Trophoblast cell (in vitro differentiated cells and primary cell): ENCODE measurements around the gene COL16A1.
A peak's percentile ranks its signal among the peaks of the same experiment; 100 is the strongest.

Experiments used
- DNase-seq, 2 donors: peaks; one replicate each; pipeline ENCODE4 v3.0.0-alpha.2; 2016
- H2AFZ ChIP-seq: 2 replicates; pipeline ENCODE4 v1.6.1; 2013; ENCODE audit warnings: low read length, moderate library complexity, mild to moderate bottlenecking; ENCODE audit not compliant: insufficient read depth, poor library complexity
- H2AK5ac ChIP-seq: 2 replicates; pipeline ENCODE4 v1.6.1; 2013; ENCODE audit warnings: mild to moderate bottlenecking, low read length
- H2BK120ac ChIP-seq: 2 replicates; pipeline ENCODE4 v1.6.1; 2013; ENCODE audit warnings: low read length, mild to moderate bottlenecking, moderate library complexity; ENCODE audit not compliant: insufficient read depth, poor library complexity
- H2BK12ac ChIP-seq: 2 replicates; pipeline ENCODE4 v1.6.1; 2013; ENCODE audit warnings: mild to moderate bottlenecking, low read length, moderate library complexity
- H2BK5ac ChIP-seq: 2 replicates; pipeline ENCODE4 v1.6.1; 2013; ENCODE audit warnings: low read length, low read depth, moderate library complexity, mild to moderate bottlenecking; ENCODE audit not compliant: poor library complexity
- H3K14ac ChIP-seq: 2 replicates; pipeline ENCODE4 v1.6.1; 2013; ENCODE audit warnings: mild to moderate bottlenecking, low read length
- H3K18ac ChIP-seq: 2 replicates; pipeline ENCODE4 v1.6.1; 2013; ENCODE audit warnings: mild to moderate bottlenecking, low read length
- H3K23ac ChIP-seq: 2 replicates; pipeline ENCODE4 v1.6.1; 2013; ENCODE audit warnings: low read length
- H3K27ac ChIP-seq: 2 replicates; pipeline ENCODE4 v1.5.1; 2013; ENCODE audit warnings: low read depth, mild to moderate bottlenecking, inconsistent platforms, low read length, moderate library complexity
- H3K27me3 ChIP-seq: 2 replicates; pipeline ENCODE4 v1.6.1; 2013; ENCODE audit warnings: inconsistent platforms, mild to moderate bottlenecking, low read length, moderate library complexity; ENCODE audit not compliant: insufficient read depth
- H3K36me3 ChIP-seq, 2 experiments: 1 replicate in 1 of 2; 2 replicates in 1 of 2; pipeline ENCODE4 v1.6.1; 2013; ENCODE audit warnings: low read length in 2 of 2, mild to moderate bottlenecking in 2 of 2, moderate library complexity in 1 of 2; ENCODE audit not compliant: insufficient read depth in 2 of 2, control insufficient read depth in 1 of 2
- H3K4ac ChIP-seq: 2 replicates; pipeline ENCODE4 v1.6.1; 2013; ENCODE audit warnings: low read depth, mild to moderate bottlenecking, low read length, moderate library complexity
- H3K4me1 ChIP-seq, 2 experiments: 1 replicate in 1 of 2; 2 replicates in 1 of 2; pipeline ENCODE4 v1.6.1; 2013; ENCODE audit warnings: low read length in 2 of 2, mild to moderate bottlenecking in 2 of 2, moderate library complexity in 1 of 2; ENCODE audit not compliant: insufficient read depth in 2 of 2, control insufficient read depth in 1 of 2
- H3K4me2 ChIP-seq: 2 replicates; pipeline ENCODE4 v1.6.1; 2013; ENCODE audit warnings: inconsistent platforms, mild to moderate bottlenecking, low read length, moderate library complexity
- H3K4me3 ChIP-seq: 2 replicates; pipeline ENCODE4 v1.5.1; 2013; ENCODE audit warnings: mild to moderate bottlenecking, low read depth, low read length, inconsistent platforms
- H3K79me1 ChIP-seq: one replicate; pipeline ENCODE4 v1.6.1; 2013; ENCODE audit warnings: low read length
- H3K79me2 ChIP-seq: 2 replicates; pipeline ENCODE4 v1.6.1; 2013; ENCODE audit warnings: low read length, mild to moderate bottlenecking; ENCODE audit not compliant: control insufficient read depth, insufficient read depth, poor library complexity
- H3K9ac ChIP-seq: 2 replicates; pipeline ENCODE4 v1.6.1; 2013; ENCODE audit warnings: mild to moderate bottlenecking, low read length
- H3K9me3 ChIP-seq: 2 replicates; pipeline ENCODE4 v1.6.1; 2013; ENCODE audit warnings: low read depth, mild to moderate bottlenecking, control low read depth, inconsistent platforms, low read length; ENCODE audit not compliant: insufficient read depth
- H4K12ac ChIP-seq: 2 replicates; pipeline ENCODE4 v1.6.1; 2013; ENCODE audit warnings: low read depth, mild to moderate bottlenecking, low read length, moderate library complexity
- H4K8ac ChIP-seq: 2 replicates; pipeline ENCODE4 v1.6.1; 2013; ENCODE audit warnings: low read depth, mild to moderate bottlenecking, low read length, moderate library complexity
- H4K91ac ChIP-seq: one replicate; pipeline ENCODE4 v1.6.1; 2013; ENCODE audit warnings: low read depth, mild to moderate bottlenecking, low read length, moderate library complexity
- WGBS: extraction: QIAGEN DNeasy Blood & Tissue Kit; methylation state at CpG from one replicate; pipeline ENCODE4 v1.1.7; 2013; ENCODE audit warnings: missing lambda C conversion rate; ENCODE audit not compliant: insufficient read length, insufficient coverage; ENCODE audit errors: extremely low coverage; 5-methylcytosine and 5-hydroxymethylcytosine counted together

The COL16A1 gene

DNA sequence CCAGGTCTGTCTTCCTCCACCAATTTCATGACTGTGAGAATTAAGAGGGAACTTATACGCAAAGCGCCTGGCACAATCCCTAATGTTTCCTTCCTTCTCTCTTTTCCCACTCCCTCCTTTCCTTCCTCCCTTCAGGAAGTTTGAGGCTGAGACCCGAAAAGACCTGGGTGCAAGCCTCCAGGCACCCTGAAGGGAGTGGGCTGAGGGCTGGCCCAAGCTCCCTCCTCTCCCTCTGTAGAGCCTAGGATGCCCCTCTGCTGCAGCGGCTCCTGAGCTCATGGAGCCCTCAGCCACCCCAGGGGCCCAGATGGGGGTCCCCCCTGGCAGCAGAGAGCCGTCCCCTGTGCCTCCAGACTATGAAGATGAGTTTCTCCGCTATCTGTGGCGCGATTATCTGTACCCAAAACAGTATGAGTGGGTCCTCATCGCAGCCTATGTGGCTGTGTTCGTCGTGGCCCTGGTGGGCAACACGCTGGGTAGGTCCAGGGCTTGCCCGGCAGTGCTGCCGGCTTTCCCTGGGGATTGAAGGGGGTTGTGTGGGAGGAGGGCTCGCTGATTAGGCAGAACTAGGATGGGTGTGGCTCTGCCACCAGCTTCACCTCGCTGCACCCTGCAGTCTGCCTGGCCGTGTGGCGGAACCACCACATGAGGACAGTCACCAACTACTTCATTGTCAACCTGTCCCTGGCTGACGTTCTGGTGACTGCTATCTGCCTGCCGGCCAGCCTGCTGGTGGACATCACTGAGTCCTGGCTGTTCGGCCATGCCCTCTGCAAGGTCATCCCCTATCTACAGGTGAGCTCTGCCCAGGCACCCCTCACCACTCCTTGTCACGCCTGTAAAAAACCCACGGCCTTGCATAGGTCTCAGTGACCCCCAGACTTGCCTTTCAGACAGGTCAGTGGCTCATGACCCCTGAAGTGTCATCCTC, 84.6 kb downstream of the COL16A1 start:
- Histone ChIP-seq H3K23ac (no peak overlapping the region), H2AK5ac (peak overlapping the region; percentile 32), H3K14ac (no peak overlapping the region), H4K91ac (peak overlapping the region; percentile 31), H3K9me3 (peaks cover 5% of the 10 kb centered on the region), H3K18ac (no peak overlapping the region), H3K27me3 (no peaks in the 10 kb centered on the region), H3K79me1 (peaks cover 15% of the 10 kb centered on the region), H3K4me2 (no peak overlapping the region), H3K27ac (no peak overlapping the region), H3K9ac (no peak overlapping the region), H3K4ac (no peak overlapping the region), H3K79me2 (peaks cover 4% of the 10 kb centered on the region), H4K12ac (no peak overlapping the region), H3K4me3 (peak overlapping the region; percentile 48), H2AFZ (no peak overlapping the region), H4K8ac (no peak overlapping the region), H2BK5ac (no peak overlapping the region), H3K4me1 (peaks cover 13 to 19% of the 10 kb centered on the region in 2 experiments), H2BK120ac (peak overlapping the region; percentile 14), H3K36me3 (peaks cover 0 to 1% of the 10 kb centered on the region in 2 experiments), H2BK12ac (peak overlapping the region; percentile 34)
- DNase-seq: no peak
- WGBS: no CpG with 5 or more reads among the region's 23 CpGs

DNA sequence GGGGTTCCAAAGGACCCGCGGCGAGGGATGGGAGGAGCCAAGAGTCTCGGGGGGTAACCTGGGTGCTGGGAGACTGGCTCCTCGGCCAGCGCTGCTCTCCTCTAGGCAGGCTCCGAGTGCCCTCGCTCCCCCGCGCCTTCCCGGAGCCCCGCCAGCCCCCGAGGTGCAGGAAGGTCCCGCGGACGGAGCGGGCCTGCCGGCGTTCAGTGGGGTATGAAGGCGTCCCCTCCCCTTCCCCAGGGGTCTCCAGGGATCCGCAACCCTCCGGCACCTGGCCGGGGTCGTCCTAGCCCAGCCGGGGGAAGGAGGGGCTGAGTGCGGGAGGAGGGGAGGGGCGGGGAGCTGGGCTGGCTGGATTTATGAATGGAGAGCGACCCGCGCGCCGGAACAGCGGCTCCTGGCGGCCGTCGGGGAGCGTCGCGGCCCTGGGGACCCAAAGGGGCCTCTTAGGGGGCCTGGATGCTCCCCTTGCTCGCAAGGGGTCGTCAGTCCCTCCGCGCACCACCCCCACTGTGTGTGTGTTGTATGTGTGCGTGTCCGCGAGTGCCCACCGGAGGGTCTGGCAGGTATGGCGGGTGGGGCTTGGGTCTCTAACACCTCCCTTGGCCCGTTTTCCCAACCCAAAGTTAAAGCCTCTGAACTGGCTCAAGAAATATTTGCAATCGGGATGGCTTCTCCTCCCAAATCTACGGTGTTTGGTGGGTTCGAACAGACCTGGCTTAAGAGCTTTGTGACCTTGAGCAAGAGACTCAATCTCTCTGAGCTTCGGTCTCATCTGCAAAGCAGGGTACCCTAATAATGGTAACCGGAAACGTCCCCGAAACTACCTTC, 85.7 kb downstream of the COL16A1 start:
- H2AK5ac ChIP-seq: no peak overlapping the region
- peaks cover 13 to 21% of the 10 kb centered on the region in 2 experiments for H3K4me1 ChIP-seq
- peak overlapping the region; percentile 91 for H3K4me2 ChIP-seq
- H4K8ac ChIP-seq: peak overlapping the region; percentile 66
- H3K27ac ChIP-seq: no peak overlapping the region
- H3K14ac ChIP-seq: peak overlapping the region; percentile 63
- H2BK5ac ChIP-seq: peak overlapping the region; percentile 4
- no peaks in the 10 kb centered on the region for H3K27me3 ChIP-seq
- H3K9ac ChIP-seq: peak overlapping the region; percentile 44
- peak overlapping the region; percentile 87 for H2BK12ac ChIP-seq
- DNase-seq: peak in 1 of 2 donors; percentile 58
- H3K4ac ChIP-seq: peak overlapping the region; percentile 56
- H3K36me3 ChIP-seq: no peaks in the 10 kb centered on the region
- H4K12ac ChIP-seq: peak overlapping the region; percentile 50
- peak overlapping the region; percentile 75 for H4K91ac ChIP-seq
- peaks cover 3% of the 10 kb centered on the region for H3K9me3 ChIP-seq
- peak overlapping the region; percentile 75 for H2BK120ac ChIP-seq
- H3K18ac ChIP-seq: peak overlapping the region; percentile 83
- H3K79me2 ChIP-seq: peaks cover 4% of the 10 kb centered on the region
- peak overlapping the region; percentile 73 for H2AFZ ChIP-seq
- H3K79me1 ChIP-seq: peaks cover 15% of the 10 kb centered on the region
- no peak overlapping the region for H3K23ac ChIP-seq
- WGBS: no CpG with 5 or more reads among the region's 56 CpGs
- H3K4me3 ChIP-seq: peak overlapping the region; percentile 74

DNA sequence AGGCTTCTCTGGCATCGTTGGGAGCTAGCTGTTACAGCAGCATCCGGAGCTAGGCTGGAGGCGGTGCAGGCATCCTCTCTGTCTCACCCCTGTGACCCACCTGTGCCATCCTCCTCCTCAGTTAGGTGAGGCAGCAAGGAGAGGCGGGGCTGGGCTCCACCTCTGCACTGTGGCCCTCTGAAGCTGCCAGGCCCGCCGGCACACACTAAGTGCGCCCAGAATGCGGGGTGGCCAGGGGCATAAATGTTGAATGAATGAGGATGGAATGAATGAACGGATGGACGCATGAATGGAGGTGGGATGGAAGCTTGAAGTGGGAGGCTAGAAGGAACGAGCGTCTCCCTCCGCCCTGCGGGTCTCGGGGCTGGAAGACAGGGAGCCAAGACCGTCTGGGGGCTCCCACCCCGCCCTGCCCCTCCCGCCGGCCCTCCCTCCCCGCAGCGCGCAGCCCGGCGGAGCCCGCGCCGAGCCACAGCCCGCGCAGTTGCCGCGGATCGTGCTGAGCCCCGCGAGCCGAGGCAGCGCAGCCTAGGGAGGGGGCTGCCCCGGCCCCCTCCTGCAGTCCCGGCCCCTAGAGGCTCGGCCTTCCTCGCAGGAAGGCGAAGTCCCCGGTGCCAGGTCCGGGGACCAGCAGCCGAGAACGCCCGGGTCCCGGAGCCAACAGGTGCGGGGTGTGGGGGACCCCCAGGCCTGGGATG, 86.5 kb downstream of the COL16A1 start, which contains the start of gene HCRTR1:
HCRTR1 (plus strand) TSS at position 472 of the 698 bp plus-strand sequence. CDS start 1,504 bp downstream, outside the sequence.
- Histone ChIP-seq H2BK12ac (peak within 1 kb of the TSS; percentile 87), H3K14ac (peak within 1 kb of the TSS; percentile 63), H4K12ac (peak within 1 kb of the TSS; percentile 50), H3K18ac (peak within 1 kb of the TSS; percentile 83), H3K9me3 (peaks cover 3% of the 10 kb centered on the region), H3K27ac (no peak within 1 kb of the TSS), H4K91ac (peak within 1 kb of the TSS; percentile 75), H2AFZ (peak within 1 kb of the TSS; percentile 73), H3K79me1 (peaks cover 15% of the 10 kb centered on the region), H3K36me3 (no peaks in the 10 kb centered on the region), H2AK5ac (no peak within 1 kb of the TSS), H3K4me2 (peak within 1 kb of the TSS; percentile 91), H2BK120ac (peak within 1 kb of the TSS; percentile 75), H3K4me3 (peak within 1 kb of the TSS; percentile 74), H3K23ac (no peak within 1 kb of the TSS), H3K79me2 (peaks cover 4% of the 10 kb centered on the region), H4K8ac (peak within 1 kb of the TSS; percentile 66), H2BK5ac (peak within 1 kb of the TSS; percentile 4), H3K4ac (peak within 1 kb of the TSS; percentile 56), H3K27me3 (no peaks in the 10 kb centered on the region), H3K9ac (peak within 1 kb of the TSS; percentile 44), H3K4me1 (peaks cover 13 to 21% of the 10 kb centered on the region in 2 experiments)
- no CpG with 5 or more reads among the region's 48 CpGs for WGBS
- no peak for DNase-seq

DNA sequence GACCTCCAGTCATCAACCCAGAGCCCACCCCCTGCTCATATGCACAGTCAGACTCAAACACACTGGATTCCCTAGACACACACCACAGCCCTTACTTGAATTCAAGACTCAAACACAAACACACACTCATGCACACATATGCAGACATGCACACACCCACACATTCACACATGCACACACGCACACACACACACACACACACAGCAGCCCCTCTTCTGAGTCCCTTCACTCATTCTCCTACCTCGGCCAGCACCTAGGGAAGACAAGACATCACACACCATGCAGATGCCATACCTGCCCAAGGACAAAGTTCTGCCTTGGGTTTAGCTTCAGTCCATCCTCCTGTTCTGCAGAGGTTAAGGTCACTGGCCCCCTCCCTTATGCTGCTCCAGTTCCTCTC, 87.9 kb downstream of the COL16A1 start:
- no peak overlapping the region for H2BK12ac ChIP-seq
- no peak for DNase-seq
- H3K4me1 ChIP-seq: peaks cover 13 to 21% of the 10 kb centered on the region in 2 experiments
- no peak overlapping the region for H3K14ac ChIP-seq
- no peak overlapping the region for H2AK5ac ChIP-seq
- H4K12ac ChIP-seq: no peak overlapping the region
- no peak overlapping the region for H3K18ac ChIP-seq
- peaks cover 4% of the 10 kb centered on the region for H3K79me2 ChIP-seq
- H2AFZ ChIP-seq: no peak overlapping the region
- peaks cover 11% of the 10 kb centered on the region for H3K79me1 ChIP-seq
- no peak overlapping the region for H2BK5ac ChIP-seq
- H3K9ac ChIP-seq: no peak overlapping the region
- no peak overlapping the region for H3K4me2 ChIP-seq
- peaks cover 3% of the 10 kb centered on the region for H3K9me3 ChIP-seq
- H3K4me3 ChIP-seq: no peak overlapping the region
- no peak overlapping the region for H3K27ac ChIP-seq
- no peak overlapping the region for H3K4ac ChIP-seq
- no peak overlapping the region for H2BK120ac ChIP-seq
- H3K27me3 ChIP-seq: no peaks in the 10 kb centered on the region
- no peak overlapping the region for H4K91ac ChIP-seq
- WGBS: no CpG with 5 or more reads among the region's 2 CpGs
- H4K8ac ChIP-seq: no peak overlapping the region
- H3K36me3 ChIP-seq: no peaks in the 10 kb centered on the region
- no peak overlapping the region for H3K23ac ChIP-seq
